Measurements from ENCODE around the gene LLGL2. TPM values are rescaled to one million over a fixed set of nuclear protein-coding genes. Genes with fewer than 3 reads are reported as not detected.

LLGL2 gene
- total RNA-seq, 1 donor from 2014 or later = 44.5 TPM

- Histone ChIP-seq H3K4me3 (ENCODE audit: low read depth, low read length) (no peak overlapping the region), H3K27me3 (ENCODE audit: control insufficient read depth, insufficient read depth, low read length) (peaks cover 3% of the 10 kb centered on the region), H3K36me3 (ENCODE audit: control insufficient read depth, insufficient read depth, low read length) (no peaks in the 10 kb centered on the region)
- no peak for TF ChIP-seq CTCF (IDR thresholded peaks at IDR 0.05; ENCODE audit: insufficient read depth, low read length, severe bottlenecking)
- DNase-seq (ENCODE audit: low read depth) (no peak), FAIRE-seq (no peak)
These were observed 71.0 kb downstream of the LLGL2 start for GRCh38 chr17:75596320-75597087.

GRCh38 chr17:75601057-75601987 is 75.8 kb downstream of the LLGL2 start:
- Histone ChIP-seq H3K27me3 (ENCODE audit: control insufficient read depth, insufficient read depth, low read length) (peaks cover 2% of the 10 kb centered on the region), H3K36me3 (ENCODE audit: control insufficient read depth, insufficient read depth, low read length) (no peaks in the 10 kb centered on the region), H3K4me3 (ENCODE audit: low read depth, low read length) (no peak overlapping the region)
- DNase-seq (ENCODE audit: low read depth) (peak; percentile 29), FAIRE-seq (no peak)
- TF ChIP-seq CTCF (IDR thresholded peaks at IDR 0.05; ENCODE audit: insufficient read depth, low read length, severe bottlenecking) = peak; percentile 86

GRCh38 chr17:75602644-75603043 is 77.1 kb downstream of the LLGL2 start:
- no peak for DNase-seq (ENCODE audit: low read depth)
- no peaks in the 10 kb centered on the region for H3K36me3 ChIP-seq (ENCODE audit: control insufficient read depth, insufficient read depth, low read length)

GRCh38 chr17:75603123-75603522 is 77.6 kb downstream of the LLGL2 start:
- no peaks in the 10 kb centered on the region for H3K27me3 ChIP-seq (ENCODE audit: control insufficient read depth, insufficient read depth, low read length)
- TF ChIP-seq CTCF (IDR thresholded peaks at IDR 0.05; ENCODE audit: insufficient read depth, low read length, severe bottlenecking) = no peak
- DNase-seq (ENCODE audit: low read depth) (no peak), FAIRE-seq (no peak)
- no peaks in the 10 kb centered on the region for H3K36me3 ChIP-seq (ENCODE audit: control insufficient read depth, insufficient read depth, low read length)
- H3K4me3 ChIP-seq (ENCODE audit: low read depth, low read length) = no peak overlapping the region

More at GRCh38 chr17:75602644-75603043, 77.1 kb downstream of the LLGL2 start:
- Histone ChIP-seq H3K4me3 (ENCODE audit: low read depth, low read length) (no peak overlapping the region), H3K27me3 (ENCODE audit: control insufficient read depth, insufficient read depth, low read length) (no peaks in the 10 kb centered on the region)
- TF ChIP-seq CTCF (IDR thresholded peaks at IDR 0.05; ENCODE audit: insufficient read depth, low read length, severe bottlenecking) = no peak
- no peak for FAIRE-seq

GRCh38 chr17:75604034-75604695 is 78.7 kb downstream of the LLGL2 start:
- no peak for TF ChIP-seq CTCF (IDR thresholded peaks at IDR 0.05; ENCODE audit: insufficient read depth, low read length, severe bottlenecking)
- Histone ChIP-seq H3K27me3 (ENCODE audit: control insufficient read depth, insufficient read depth, low read length) (no peaks in the 10 kb centered on the region), H3K36me3 (ENCODE audit: control insufficient read depth, insufficient read depth, low read length) (no peaks in the 10 kb centered on the region), H3K4me3 (ENCODE audit: low read depth, low read length) (no peak overlapping the region)
- no peak for DNase-seq (ENCODE audit: low read depth)
- no peak for FAIRE-seq
